Keratinocyte (primary cell): ENCODE measurements around the gene PCDH7.

Experiments
- CTCF ChIP-seq, 3 experiments: IDR thresholded peaks in 1 of 3; conservative IDR thresholded peaks in 1 of 3; optimal IDR thresholded peaks in 1 of 3; 2 replicates in 2 of 3; 3 replicates in 1 of 3; pipeline versions ENCODE3 to v1.5.1; 2011; ENCODE audit warnings: low read length in 3 of 3, mild to moderate bottlenecking in 3 of 3, moderate library complexity in 2 of 3, control low read depth in 1 of 3, inconsistent platforms in 1 of 3; ENCODE audit not compliant: insufficient read depth in 2 of 3; ENCODE audit errors: extremely low read depth in 1 of 3
- EZH2 ChIP-seq: IDR thresholded peaks from one replicate; pipeline ENCODE4 v1.6.1; 2012; ENCODE audit warnings: inconsistent platforms, mild to moderate bottlenecking, low read length, moderate library complexity

DNA sequence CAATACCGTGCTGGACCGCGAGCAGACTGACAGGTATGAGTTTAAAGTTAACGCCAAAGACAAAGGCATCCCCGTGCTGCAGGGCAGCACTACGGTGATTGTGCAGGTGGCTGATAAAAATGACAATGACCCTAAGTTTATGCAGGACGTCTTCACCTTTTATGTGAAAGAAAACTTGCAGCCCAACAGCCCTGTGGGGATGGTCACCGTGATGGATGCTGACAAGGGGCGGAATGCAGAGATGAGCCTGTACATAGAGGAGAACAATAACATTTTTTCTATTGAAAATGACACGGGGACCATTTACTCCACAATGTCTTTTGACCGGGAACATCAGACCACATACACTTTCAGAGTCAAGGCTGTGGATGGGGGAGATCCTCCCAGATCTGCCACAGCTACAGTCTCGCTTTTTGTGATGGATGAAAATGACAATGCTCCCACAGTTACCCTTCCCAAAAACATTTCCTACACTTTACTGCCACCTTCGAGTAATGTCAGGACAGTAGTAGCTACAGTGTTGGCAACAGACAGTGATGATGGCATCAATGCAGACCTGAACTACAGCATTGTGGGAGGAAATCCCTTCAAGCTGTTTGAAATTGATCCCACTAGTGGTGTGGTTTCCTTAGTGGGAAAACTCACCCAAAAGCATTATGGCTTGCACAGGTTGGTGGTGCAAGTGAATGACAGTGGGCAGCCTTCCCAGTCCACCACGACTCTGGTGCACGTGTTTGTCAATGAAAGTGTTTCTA lies 3.2 kb downstream of the PCDH7 start:
- TF ChIP-seq CTCF (optimal IDR thresholded peaks at IDR 0.05 in 1 of 3, IDR thresholded peaks at IDR 0.05 in 1 of 3, conservative IDR thresholded peaks at IDR 0.05 in 1 of 3; ENCODE audit: extremely low read depth in 1 of 3, insufficient read depth in 2 of 3, low read length in 3 of 3) = no peak
- no peak for TF ChIP-seq EZH2
